Progenitor cell of endocrine pancreas (in vitro differentiated cells): Measurements from ENCODE around the gene UBR2. TPM values are rescaled to one million over a fixed set of nuclear protein-coding genes. Genes with fewer than 3 reads are reported as not detected.

Source experiments
- DNase-seq: peaks from one replicate; pipeline ENCODE4 v3.0.0; 2021; ENCODE audit warnings: low spot score; ENCODE audit not compliant: unreplicated experiment
- H3K27ac Mint-ChIP-seq: 2 replicates; pipeline ENCODE4 v1.8.0; 2021; ENCODE audit warnings: mild to moderate bottlenecking, moderate library complexity, mixed read lengths
- H3K27me3 Mint-ChIP-seq: 2 replicates; pipeline ENCODE4 v1.8.0; 2021; ENCODE audit warnings: mixed read lengths
- H3K36me3 Mint-ChIP-seq: 2 replicates; pipeline ENCODE4 v1.8.0; 2022; ENCODE audit warnings: mixed read lengths; ENCODE audit not compliant: insufficient read depth
- H3K4me1 Mint-ChIP-seq: 2 replicates; pipeline ENCODE4 v1.8.0; 2021; ENCODE audit warnings: low read depth, mixed read lengths
- H3K4me3 Mint-ChIP-seq: 2 replicates; pipeline ENCODE4 v1.8.0; 2021; ENCODE audit warnings: low read depth, mild to moderate bottlenecking, moderate library complexity, mixed read lengths
- H3K9me3 Mint-ChIP-seq: 2 replicates; pipeline ENCODE4 v1.8.0; 2021; ENCODE audit warnings: low read depth, mixed read lengths
- total RNA-seq: library from RNA; stranded (reverse); gene quantifications from 2 replicates; pipeline ENCODE4 v1.2.1, GENCODE V29; 2021
- TF ChIP-seq, protein P1 (sequence below): fragments of 200-600 bp; sonication (generic); IDR thresholded peaks from one replicate; pipeline ENCODE4 v1.5.0; 2021; ENCODE audit warnings: antibody characterized with exemption, mild to moderate bottlenecking; ENCODE audit not compliant: unreplicated experiment

Gene UBR2
- total RNA-seq, 1 donor from 2014 or later: 31.9 TPM

DNA sequence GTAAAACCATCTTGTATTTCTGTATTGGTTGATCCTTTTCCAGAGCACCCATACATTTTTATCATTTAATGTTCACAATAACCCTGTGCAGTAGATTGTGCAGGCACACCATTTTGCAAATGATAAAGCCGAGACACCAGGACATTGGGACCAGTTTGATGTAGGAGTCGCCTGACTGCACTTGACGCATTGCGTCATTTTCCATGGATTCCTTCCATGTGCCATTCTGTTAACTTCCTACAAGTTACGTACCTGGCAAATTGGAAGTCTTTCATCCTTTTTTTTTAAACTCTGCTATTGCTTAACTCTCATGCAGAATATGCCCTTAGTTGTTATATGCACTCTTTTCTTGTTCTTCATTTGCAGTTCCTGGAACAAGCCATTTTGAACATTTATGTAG, 115.5 kb downstream of the UBR2 start:
- no peaks in the 10 kb centered on the region for H3K9me3 Mint-ChIP-seq
- no peak overlapping the region for H3K4me3 Mint-ChIP-seq
- H3K27ac Mint-ChIP-seq: no peak overlapping the region
- DNase-seq: no peak
- H3K36me3 Mint-ChIP-seq: peaks cover 48% of the 10 kb centered on the region
- no peaks in the 10 kb centered on the region for H3K4me1 Mint-ChIP-seq
- TF ChIP-seq, protein P1, sequence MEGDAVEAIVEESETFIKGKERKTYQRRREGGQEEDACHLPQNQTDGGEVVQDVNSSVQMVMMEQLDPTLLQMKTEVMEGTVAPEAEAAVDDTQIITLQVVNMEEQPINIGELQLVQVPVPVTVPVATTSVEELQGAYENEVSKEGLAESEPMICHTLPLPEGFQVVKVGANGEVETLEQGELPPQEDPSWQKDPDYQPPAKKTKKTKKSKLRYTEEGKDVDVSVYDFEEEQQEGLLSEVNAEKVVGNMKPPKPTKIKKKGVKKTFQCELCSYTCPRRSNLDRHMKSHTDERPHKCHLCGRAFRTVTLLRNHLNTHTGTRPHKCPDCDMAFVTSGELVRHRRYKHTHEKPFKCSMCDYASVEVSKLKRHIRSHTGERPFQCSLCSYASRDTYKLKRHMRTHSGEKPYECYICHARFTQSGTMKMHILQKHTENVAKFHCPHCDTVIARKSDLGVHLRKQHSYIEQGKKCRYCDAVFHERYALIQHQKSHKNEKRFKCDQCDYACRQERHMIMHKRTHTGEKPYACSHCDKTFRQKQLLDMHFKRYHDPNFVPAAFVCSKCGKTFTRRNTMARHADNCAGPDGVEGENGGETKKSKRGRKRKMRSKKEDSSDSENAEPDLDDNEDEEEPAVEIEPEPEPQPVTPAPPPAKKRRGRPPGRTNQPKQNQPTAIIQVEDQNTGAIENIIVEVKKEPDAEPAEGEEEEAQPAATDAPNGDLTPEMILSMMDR: no peak
- no peaks in the 10 kb centered on the region for H3K27me3 Mint-ChIP-seq

DNA sequence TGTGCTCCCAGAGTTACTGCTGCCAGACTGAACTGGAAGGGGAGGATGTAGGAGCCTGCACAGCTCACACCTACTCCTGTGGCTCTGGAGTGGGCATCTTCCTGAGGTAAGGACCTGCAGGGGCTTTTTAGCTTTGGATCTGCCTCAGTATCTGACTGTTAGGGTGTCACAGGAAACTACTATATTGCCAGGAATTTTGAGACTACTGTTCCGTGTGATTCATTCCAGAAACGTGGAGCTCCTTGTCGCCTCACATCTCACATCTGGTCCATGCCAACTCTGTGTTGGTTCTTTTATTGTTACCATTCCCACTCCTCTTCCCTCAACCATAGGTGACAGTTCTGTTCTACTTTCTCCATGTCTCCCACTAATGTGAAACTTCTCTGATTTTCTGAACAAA, 124.5 kb downstream of the UBR2 start:
- Mint-ChIP-seq H3K9me3 (no peaks in the 10 kb centered on the region), H3K27ac (no peak overlapping the region), H3K4me3 (no peak overlapping the region), H3K4me1 (no peaks in the 10 kb centered on the region), H3K36me3 (peaks cover 54% of the 10 kb centered on the region), H3K27me3 (no peaks in the 10 kb centered on the region)
- no peak for DNase-seq
- TF ChIP-seq, protein P1: no peak

DNA sequence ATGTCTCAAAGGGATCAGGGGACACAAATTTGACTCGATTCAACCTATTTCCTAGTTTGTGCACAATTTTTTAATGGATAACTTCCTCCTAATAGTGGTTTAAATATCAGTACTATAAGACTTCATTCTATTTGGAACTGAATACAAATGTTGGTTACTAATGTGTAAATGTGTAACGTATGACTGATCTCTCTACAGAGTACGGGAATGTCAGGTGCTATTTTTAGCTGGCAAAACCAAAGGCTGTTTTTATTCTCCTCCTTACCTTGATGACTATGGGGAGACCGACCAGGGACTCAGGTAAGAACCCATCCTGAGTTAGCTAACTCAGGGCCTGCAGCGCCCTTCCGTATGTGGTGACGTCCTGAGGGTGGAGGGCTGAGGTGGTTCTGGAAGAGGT, 125.5 kb downstream of the UBR2 start:
- no peaks in the 10 kb centered on the region for H3K27me3 Mint-ChIP-seq
- no peaks in the 10 kb centered on the region for H3K9me3 Mint-ChIP-seq
- no peak for DNase-seq
- no peaks in the 10 kb centered on the region for H3K4me1 Mint-ChIP-seq
- peaks cover 46% of the 10 kb centered on the region for H3K36me3 Mint-ChIP-seq
- no peak overlapping the region for H3K4me3 Mint-ChIP-seq
- peak overlapping the region; percentile 56 for H3K27ac Mint-ChIP-seq
- TF ChIP-seq, protein P1: no peak

DNA sequence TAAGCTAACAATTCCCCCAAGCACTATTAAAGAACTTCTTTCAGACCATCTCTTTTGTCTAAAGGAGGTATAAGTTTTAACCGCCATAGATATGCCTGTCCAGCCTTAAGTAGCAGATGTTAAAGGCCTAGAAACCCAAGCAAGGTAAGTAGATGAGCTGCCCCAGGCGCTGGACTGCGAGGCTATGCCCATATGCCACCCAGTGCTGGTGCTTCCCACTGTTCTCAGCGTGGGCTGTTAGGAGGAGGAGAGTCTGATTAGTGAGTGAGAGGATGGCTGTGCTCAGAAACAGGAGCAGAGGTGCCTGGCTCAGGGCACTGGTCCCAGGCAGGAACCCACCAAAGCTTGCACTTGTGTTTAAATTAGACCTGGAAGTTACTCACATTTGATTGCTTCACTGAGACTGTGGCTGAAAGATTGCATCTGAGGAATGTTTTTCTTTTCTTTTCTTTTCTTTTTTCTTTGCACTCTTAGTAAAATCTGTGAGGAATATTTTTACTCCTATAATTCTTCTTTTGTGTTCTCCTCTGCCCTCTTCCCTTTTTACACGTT, 126.4 kb downstream of the UBR2 start:
- H3K9me3 Mint-ChIP-seq: no peaks in the 10 kb centered on the region
- H3K27me3 Mint-ChIP-seq: no peaks in the 10 kb centered on the region
- peak overlapping the region; percentile 37 for H3K27ac Mint-ChIP-seq
- no peak for DNase-seq
- H3K36me3 Mint-ChIP-seq: peaks cover 40% of the 10 kb centered on the region
- TF ChIP-seq, protein P1: no peak
- H3K4me3 Mint-ChIP-seq: no peak overlapping the region
- no peaks in the 10 kb centered on the region for H3K4me1 Mint-ChIP-seq

DNA sequence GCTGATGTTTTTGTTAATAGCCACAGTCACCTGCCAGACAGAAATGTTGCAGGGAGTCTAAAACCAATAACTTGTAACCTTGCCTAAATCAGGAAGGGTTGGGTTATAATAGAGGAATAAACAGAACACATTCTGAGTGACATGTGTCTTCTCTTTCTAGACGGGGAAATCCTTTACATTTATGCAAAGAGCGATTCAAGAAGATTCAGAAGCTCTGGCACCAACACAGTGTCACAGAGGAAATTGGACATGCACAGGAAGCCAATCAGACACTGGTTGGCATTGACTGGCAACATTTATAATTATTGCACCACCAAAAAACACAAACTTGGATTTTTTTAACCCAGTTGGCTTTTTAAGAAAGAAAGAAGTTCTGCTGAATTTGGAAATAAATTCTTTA, 127.0 kb downstream of the UBR2 start:
- Mint-ChIP-seq H3K36me3 (peaks cover 36% of the 10 kb centered on the region), H3K27ac (peak overlapping the region; percentile 6), H3K4me3 (no peak overlapping the region), H3K9me3 (no peaks in the 10 kb centered on the region), H3K4me1 (no peaks in the 10 kb centered on the region), H3K27me3 (no peaks in the 10 kb centered on the region)
- DNase-seq: no peak
- TF ChIP-seq, protein P1: no peak
